GM19023 (cell line): Measurements from ENCODE around the gene DNAJC15.
"Not testable (repeated sequence)": the region's sequence is repeated elsewhere in the genome, so short reads cannot be mapped to it uniquely, and the experiment has no call there.

ENCODE experiments used
- ATAC-seq: cut with Tn5 transposase; IDR thresholded peaks from one replicate; pipeline ENCODE4 v1.9.1; 2021; ENCODE audit warnings: mild to moderate bottlenecking, moderate library complexity; ENCODE audit not compliant: unreplicated experiment

Gene DNAJC15

GRCh38 chr13:43044720-43045301, 21.4 kb downstream of the DNAJC15 start:
- ATAC-seq = no peak

GRCh38 chr13:43045302-43045773, 22.0 kb downstream of the DNAJC15 start:
- not testable (repeated sequence) for ATAC-seq

- ATAC-seq = no peak
These were observed 22.9 kb downstream of the DNAJC15 start for GRCh38 chr13:43046259-43046658.

- no peak for ATAC-seq
These were observed 31.7 kb downstream of the DNAJC15 start for GRCh38 chr13:43054803-43055802.

GRCh38 chr13:43057653-43058317, 34.4 kb downstream of the DNAJC15 start:
- ATAC-seq = peak; percentile 62

DNA sequence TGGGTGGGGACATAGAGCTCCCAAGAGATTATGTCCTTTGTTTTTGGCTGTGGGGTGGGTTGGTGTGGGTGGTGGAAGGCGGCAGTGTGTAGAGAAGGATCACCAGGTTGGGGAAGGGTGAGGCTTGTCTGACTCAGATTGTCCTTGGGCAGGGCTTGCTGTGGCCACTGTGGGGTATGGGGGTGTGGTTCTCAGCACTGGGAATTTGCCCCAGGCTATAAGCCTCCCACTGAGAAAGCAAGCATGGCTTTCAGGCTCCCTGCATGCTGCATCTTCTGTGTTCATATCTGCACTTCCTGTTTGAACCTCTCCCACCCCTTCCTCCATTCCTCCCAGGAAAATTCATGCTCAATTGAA, 34.9 kb downstream of the DNAJC15 start:
- peak; percentile 31 for ATAC-seq

DNA sequence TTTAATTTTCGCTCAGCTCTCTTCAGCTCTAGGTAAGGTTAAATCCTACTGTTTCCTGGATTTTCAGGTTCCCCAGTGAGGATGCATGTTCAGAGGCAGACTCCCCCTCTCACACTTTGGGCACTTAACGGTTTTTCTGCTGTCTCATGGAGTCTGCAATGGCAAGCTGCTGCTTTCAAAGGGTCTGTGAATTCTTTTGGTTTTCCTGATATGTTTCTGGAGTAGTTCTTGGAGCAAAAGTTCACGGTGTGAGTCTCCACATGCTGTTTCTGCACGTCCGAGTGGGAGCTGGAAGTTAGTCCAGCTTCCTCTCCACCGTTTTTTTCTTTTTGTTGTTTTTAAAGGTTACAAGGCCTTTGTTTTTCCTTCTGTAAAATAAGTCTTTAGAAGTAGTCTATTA, 35.4 kb downstream of the DNAJC15 start:
- no peak for ATAC-seq

- ATAC-seq = not testable (repeated sequence)
These were observed 36.4 kb downstream of the DNAJC15 start for GRCh38 chr13:43059779-43060178.

DNA sequence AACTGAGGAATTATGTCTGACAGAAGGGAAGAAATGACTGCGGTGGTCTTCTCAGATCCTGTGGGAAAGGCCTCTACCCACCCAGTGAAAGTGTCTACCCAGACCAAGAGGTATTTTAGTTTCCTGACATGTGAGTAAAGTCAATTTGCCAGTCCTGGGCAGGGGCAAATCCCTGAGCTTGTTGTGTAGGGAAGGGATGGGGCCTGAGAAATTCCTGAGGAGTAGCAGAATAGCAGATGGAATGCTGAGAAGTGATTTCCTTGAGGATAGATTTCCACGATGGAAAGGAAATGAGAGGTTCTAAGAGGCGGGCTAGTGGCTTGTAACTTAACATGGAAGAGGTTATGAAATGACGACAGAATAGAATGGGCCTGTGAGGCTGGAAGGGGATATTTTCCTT, 37.4 kb downstream of the DNAJC15 start:
- ATAC-seq = not testable (repeated sequence)

DNA sequence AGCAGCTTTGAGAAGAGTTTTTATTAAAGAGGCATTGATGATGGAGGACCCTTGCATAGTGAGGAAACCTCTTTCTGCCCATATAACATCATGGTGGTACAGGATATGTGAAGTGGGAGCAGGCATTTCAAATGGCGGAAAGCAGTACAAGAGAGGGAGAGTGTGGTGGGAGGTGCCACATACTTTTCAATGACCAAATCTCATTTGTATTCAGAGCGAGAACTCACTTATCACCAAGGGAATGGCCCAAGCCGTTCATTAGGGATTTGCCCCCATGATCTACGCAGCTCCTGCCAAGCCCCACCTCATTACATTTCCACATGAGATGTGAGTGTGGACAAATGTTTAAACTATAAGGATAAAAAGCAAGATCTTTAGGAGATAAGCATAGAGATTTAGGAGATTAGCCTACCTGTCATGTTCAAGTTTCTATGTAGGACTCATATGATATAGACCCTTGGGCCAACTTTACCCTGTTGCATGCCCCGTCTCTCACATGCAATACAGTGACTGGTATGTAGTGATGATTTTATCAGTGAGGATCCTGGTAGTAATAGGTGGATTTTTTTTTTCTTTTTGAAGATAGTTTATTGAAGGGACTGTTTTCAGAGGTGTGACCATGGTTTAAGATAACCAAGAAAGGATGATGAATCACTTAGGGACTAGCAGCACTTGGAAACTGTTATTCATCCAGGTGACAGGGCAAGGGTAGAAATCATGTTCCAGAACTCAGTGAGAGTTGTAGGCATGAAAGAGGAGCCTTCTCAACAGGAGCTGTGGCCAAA, 38.3 kb downstream of the DNAJC15 start:
- no peak for ATAC-seq

DNA sequence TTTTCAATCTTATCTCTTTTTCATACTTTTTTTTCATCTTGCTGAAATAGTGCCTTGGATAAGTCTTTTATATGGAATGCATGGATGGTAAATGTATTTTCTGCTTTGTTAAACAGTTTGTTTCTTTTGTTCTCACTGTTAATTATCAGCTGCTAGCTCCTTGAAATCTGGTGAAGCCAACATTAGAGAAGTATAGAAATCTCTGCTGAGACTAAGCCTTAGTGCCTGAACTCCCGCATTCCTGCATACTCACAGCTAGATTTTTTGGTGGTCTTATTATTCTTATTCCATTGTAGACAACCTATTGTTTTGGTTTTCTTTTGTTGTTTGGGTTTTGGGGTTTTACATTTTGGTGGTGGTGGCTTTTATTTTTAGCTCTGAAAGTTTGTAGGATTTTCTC, 48.4 kb downstream of the DNAJC15 start:
- no peak for ATAC-seq

DNA sequence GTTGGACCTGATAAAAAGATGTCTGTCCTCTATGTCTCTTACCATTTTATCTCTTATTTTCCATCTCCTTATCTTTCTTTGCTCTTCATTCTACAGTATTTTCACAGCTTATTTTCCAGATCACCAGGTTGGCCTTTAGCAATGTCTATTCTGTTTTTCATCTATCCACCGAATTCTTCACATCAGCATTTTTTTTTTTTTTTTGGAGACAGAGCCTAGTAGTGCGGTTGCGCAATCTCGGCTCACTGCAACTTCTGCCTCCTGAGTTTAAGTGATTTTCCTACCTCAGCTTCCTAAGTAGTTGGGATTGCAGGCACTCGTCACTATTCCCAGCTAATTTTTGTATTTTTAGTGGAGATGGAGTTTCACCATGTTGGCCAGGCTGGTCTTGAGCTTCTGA, 49.0 kb downstream of the DNAJC15 start:
- no peak for ATAC-seq

GRCh38 chr13:43074824-43075510, 51.6 kb downstream of the DNAJC15 start:
- ATAC-seq = peak; percentile 75

GRCh38 chr13:43075511-43075902, 52.1 kb downstream of the DNAJC15 start:
- ATAC-seq = not testable (repeated sequence)

- ATAC-seq = no peak
These were observed 53.7 kb downstream of the DNAJC15 start for GRCh38 chr13:43077046-43077445.

GRCh38 chr13:43077461-43077860, 54.1 kb downstream of the DNAJC15 start:
- ATAC-seq = no peak

DNA sequence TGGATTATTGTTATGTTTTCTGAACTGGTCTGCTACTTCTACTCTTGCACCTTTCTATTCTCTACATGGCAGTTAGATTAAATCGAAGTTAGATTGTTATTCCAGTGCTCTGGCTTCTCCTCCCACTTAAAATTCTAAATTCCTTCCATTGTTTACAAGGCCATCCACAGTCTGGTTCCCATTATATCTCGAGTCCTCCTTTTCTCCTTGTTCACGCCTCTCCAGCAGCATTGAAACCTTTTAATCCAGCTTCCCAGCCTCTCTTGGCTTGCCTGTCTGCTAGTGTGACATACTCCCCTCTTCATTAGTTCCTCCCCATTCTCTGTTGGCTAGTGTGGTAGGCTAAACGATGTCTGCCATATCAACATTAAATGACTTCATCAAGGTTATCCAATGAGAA, 54.5 kb downstream of the DNAJC15 start:
- no peak for ATAC-seq

DNA sequence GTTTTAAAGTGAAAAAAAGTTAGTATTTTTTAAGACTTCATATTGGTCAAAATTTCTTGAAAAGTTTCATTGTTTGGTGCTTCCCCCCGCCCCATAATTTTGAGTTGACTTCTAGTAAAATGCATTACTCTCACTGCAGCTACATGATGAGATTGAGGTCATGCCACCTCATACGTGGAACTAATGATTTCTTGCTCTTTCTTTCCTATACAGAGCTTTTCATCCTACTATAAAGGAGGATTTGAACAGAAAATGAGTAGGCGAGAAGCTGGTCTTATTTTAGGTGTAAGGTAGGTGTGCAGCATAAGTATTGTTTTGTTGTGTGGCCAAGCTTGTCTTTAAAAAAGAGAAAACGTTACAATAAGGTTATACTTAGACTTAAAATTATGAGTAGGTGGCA, 55.0 kb downstream of the DNAJC15 start:
- ATAC-seq = no peak

- no peak for ATAC-seq
These were observed 56.1 kb downstream of the DNAJC15 start for GRCh38 chr13:43079392-43079931.

DNA sequence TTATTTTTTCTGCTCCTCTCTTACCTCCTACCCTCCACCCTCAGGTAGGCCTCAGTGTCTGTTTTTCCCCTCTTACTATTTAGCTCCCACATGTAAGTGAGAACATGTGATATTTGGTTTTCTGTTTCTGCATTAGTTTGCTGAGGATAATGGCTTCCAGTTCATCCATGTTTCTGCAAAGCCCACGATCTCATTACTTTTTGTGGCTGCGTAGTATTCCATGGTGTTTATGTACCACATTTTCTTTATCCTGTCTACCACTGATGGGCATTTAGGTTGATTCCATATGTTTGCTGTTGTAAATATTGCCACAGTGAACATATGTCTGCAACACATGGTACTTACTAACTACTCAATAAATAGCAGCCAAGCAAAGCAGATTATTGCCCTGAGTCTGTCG, 56.8 kb downstream of the DNAJC15 start:
- no peak for ATAC-seq
